EL (cell line): ENCODE results near the gene LIN28B.
"Not testable (repeated sequence)": the region's sequence is repeated elsewhere in the genome, so short reads cannot be mapped to it uniquely, and the experiment has no call there.

Experiments used
- DNase-seq: peaks from one replicate; pipeline ENCODE4 v3.0.0-alpha.2; 2016

Gene LIN28B

GRCh38 chr6:104957301-104958177 lies 632 bp downstream of the LIN28B start:
- DNase-seq, result no peak

- no peak for DNase-seq
Observed at GRCh38 chr6:104958178-104959025, 1.5 kb downstream of the LIN28B start.

- DNase-seq, result no peak
Observed at GRCh38 chr6:104959026-104959858, 2.3 kb downstream of the LIN28B start.

GRCh38 chr6:104969108-104969507 lies 12.2 kb downstream of the LIN28B start:
- no peak for DNase-seq

- no peak for DNase-seq
Observed at GRCh38 chr6:104969785-104970581, 13.1 kb downstream of the LIN28B start.

GRCh38 chr6:104973404-104973803 lies 16.5 kb downstream of the LIN28B start:
- no peak for DNase-seq

- DNase-seq, result no peak
Observed at GRCh38 chr6:104983296-104983695, 26.4 kb downstream of the LIN28B start.

GRCh38 chr6:104983776-104984175 lies 26.9 kb downstream of the LIN28B start:
- DNase-seq, result no peak

- no peak for DNase-seq
Observed at GRCh38 chr6:104984831-104985230, 27.9 kb downstream of the LIN28B start.

- not testable (repeated sequence) for DNase-seq
Observed at GRCh38 chr6:104985875-104986274, 29.0 kb downstream of the LIN28B start.

GRCh38 chr6:104986625-104987024 lies 29.7 kb downstream of the LIN28B start:
- DNase-seq, result no peak

GRCh38 chr6:104987218-104987617 lies 30.3 kb downstream of the LIN28B start:
- no peak for DNase-seq

GRCh38 chr6:104990085-104990484 lies 33.2 kb downstream of the LIN28B start:
- DNase-seq, result no peak

- DNase-seq, result not testable (repeated sequence)
Observed at GRCh38 chr6:104991062-104991461, 34.2 kb downstream of the LIN28B start.

GRCh38 chr6:104993576-104993975 lies 36.7 kb downstream of the LIN28B start:
- not testable (repeated sequence) for DNase-seq

- peak; percentile 45 for DNase-seq
Observed at GRCh38 chr6:104995989-104996617, 39.2 kb downstream of the LIN28B start.

GRCh38 chr6:105001063-105001462 lies 44.2 kb downstream of the LIN28B start:
- no peak for DNase-seq

GRCh38 chr6:105001906-105002305 lies 45.0 kb downstream of the LIN28B start:
- DNase-seq, result no peak

- DNase-seq, result no peak
Observed at GRCh38 chr6:105005451-105005850, 48.5 kb downstream of the LIN28B start.

GRCh38 chr6:105013459-105013858 lies 56.6 kb downstream of the LIN28B start:
- not testable (repeated sequence) for DNase-seq

GRCh38 chr6:105014448-105014847 lies 57.5 kb downstream of the LIN28B start:
- no peak for DNase-seq
